Measurements from ENCODE around the gene ZNF609. TPM values are rescaled to one million over a fixed set of nuclear protein-coding genes. Genes with fewer than 3 reads are reported as not detected.
"Not testable (repeated sequence)": the region's sequence is repeated elsewhere in the genome, so short reads cannot be mapped to it uniquely, and the experiment has no call there.

The ZNF609 gene
- polyA plus RNA-seq, 1 donor (not counting 4 experiments of a cell fraction or from before 2014, with no cell fraction given), result 16.9 TPM

DNA sequence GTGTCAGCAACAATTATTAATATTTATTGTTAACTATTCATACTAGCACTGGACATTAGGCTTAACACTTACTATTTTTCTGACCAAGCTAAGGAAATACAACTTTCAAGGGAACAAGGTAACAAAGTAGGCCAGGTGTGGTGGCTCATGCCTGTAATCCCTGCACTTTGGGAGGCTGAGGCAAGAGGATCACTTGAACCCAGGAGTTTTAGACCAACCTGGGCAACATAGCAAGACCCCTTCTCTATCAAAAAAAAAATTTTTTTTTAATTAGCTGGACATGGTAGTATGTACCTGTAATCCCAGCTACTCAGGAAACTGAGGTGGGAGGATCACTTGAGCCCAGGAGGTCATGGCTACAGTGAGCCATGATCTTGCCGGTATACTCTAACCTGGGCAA lies 183.3 kb downstream of the ZNF609 start:
- DNase-seq (ENCODE audit: low read depth, low spot score) (no peak), FAIRE-seq (no peak)
- Histone ChIP-seq H4K20me1 (ENCODE audit: control insufficient read depth, extremely low read depth, insufficient read depth, low read length) (no peaks in the 10 kb centered on the region), H3K27ac (ENCODE audit: control insufficient read depth, insufficient read depth, low read length) (no peak overlapping the region), H3K9me1 (ENCODE audit: control insufficient read depth, extremely low read depth, insufficient read depth, low read length) (no peaks in the 10 kb centered on the region), H3K79me2 (ENCODE audit: control insufficient read depth, insufficient read depth, low read length) (peaks cover 2% of the 10 kb centered on the region), H3K9ac (ENCODE audit: control insufficient read depth, extremely low read depth, insufficient read depth, low read length) (no peak overlapping the region), H3K27me3 (ENCODE audit: control insufficient read depth, extremely low read depth, insufficient read depth, low read length) (no peaks in the 10 kb centered on the region), H3K9me3 (ENCODE audit: control insufficient read depth, low read depth, low read length) (no peaks in the 10 kb centered on the region), H3K4me3 (ENCODE audit: control insufficient read depth in 2 of 3, extremely low read depth in 1 of 3, insufficient read depth in 2 of 3, low read depth in 1 of 3, low read length in 3 of 3) (no peak overlapping the region), H3K4me2 (ENCODE audit: control insufficient read depth, extremely low read depth, insufficient read depth, low read depth, low read length) (no peak overlapping the region), H3K4me1 (ENCODE audit: control insufficient read depth, extremely low read depth, insufficient read depth, low read length) (peaks cover 2% of the 10 kb centered on the region), H3K36me3 (ENCODE audit: control insufficient read depth in 2 of 2, extremely low read depth in 1 of 2, insufficient read depth in 2 of 2, low read length in 2 of 2) (peaks cover 4 to 5% of the 10 kb centered on the region in 2 experiments), H2AFZ (ENCODE audit: control insufficient read depth, low read length) (no peak overlapping the region)
- dilution Hi-C loops (cut with MboI; ENCODE audit: extremely low pct_ligation_motif_present, low sequenced_read_pairs), result no loop called here
- TF ChIP-seq EZH2 (IDR thresholded peaks at IDR 0.05; ENCODE audit: low read length), result no peak
- TF ChIP-seq, protein P1, sequence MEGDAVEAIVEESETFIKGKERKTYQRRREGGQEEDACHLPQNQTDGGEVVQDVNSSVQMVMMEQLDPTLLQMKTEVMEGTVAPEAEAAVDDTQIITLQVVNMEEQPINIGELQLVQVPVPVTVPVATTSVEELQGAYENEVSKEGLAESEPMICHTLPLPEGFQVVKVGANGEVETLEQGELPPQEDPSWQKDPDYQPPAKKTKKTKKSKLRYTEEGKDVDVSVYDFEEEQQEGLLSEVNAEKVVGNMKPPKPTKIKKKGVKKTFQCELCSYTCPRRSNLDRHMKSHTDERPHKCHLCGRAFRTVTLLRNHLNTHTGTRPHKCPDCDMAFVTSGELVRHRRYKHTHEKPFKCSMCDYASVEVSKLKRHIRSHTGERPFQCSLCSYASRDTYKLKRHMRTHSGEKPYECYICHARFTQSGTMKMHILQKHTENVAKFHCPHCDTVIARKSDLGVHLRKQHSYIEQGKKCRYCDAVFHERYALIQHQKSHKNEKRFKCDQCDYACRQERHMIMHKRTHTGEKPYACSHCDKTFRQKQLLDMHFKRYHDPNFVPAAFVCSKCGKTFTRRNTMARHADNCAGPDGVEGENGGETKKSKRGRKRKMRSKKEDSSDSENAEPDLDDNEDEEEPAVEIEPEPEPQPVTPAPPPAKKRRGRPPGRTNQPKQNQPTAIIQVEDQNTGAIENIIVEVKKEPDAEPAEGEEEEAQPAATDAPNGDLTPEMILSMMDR (optimal IDR thresholded peaks at IDR 0.05 in 1 of 3, IDR thresholded peaks at IDR 0.05 in 1 of 3, conservative IDR thresholded peaks at IDR 0.05 in 1 of 3; ENCODE audit: extremely low read depth in 1 of 3, insufficient read depth in 2 of 3, low read length in 3 of 3), result no peak

DNA sequence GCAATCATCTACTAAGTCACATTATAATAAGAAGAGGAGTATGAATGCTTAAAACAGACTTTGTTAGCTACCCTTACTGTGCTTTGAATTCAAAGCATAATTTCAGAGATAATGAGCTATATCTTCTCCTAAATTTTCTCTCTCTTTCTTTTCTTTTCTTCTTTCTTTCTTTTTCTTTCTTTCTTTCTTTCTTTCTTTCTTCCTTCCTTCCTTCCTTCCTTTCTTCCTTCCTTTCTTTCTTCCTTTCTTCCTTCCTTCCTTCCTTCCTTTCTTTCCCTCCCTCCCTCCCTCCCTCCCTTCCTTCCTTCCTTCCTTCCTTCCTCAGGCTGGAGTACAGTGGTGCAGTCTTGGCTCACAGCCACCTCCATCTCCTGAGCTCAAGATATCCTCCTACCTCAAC lies 184.4 kb downstream of the ZNF609 start:
- H2AFZ ChIP-seq (ENCODE audit: control insufficient read depth, low read length); H3K9me3 ChIP-seq (ENCODE audit: control insufficient read depth, low read depth, low read length); H3K27ac ChIP-seq (ENCODE audit: control insufficient read depth, insufficient read depth, low read length); H3K79me2 ChIP-seq (ENCODE audit: control insufficient read depth, insufficient read depth, low read length); H3K36me3 ChIP-seq (ENCODE audit: control insufficient read depth in 2 of 2, extremely low read depth in 1 of 2, insufficient read depth in 2 of 2, low read length in 2 of 2); H3K4me2 ChIP-seq (ENCODE audit: control insufficient read depth, extremely low read depth, insufficient read depth, low read depth, low read length); H3K9ac ChIP-seq (ENCODE audit: control insufficient read depth, extremely low read depth, insufficient read depth, low read length); H4K20me1 ChIP-seq (ENCODE audit: control insufficient read depth, extremely low read depth, insufficient read depth, low read length); dilution Hi-C loops (cut with MboI; ENCODE audit: extremely low pct_ligation_motif_present, low sequenced_read_pairs); FAIRE-seq; H3K4me3 ChIP-seq (ENCODE audit: control insufficient read depth in 2 of 3, extremely low read depth in 1 of 3, insufficient read depth in 2 of 3, low read depth in 1 of 3, low read length in 3 of 3); H3K27me3 ChIP-seq (ENCODE audit: control insufficient read depth, extremely low read depth, insufficient read depth, low read length); H3K9me1 ChIP-seq (ENCODE audit: control insufficient read depth, extremely low read depth, insufficient read depth, low read length); H3K4me1 ChIP-seq (ENCODE audit: control insufficient read depth, extremely low read depth, insufficient read depth, low read length); DNase-seq (ENCODE audit: low read depth, low spot score): not testable (repeated sequence)

DNA sequence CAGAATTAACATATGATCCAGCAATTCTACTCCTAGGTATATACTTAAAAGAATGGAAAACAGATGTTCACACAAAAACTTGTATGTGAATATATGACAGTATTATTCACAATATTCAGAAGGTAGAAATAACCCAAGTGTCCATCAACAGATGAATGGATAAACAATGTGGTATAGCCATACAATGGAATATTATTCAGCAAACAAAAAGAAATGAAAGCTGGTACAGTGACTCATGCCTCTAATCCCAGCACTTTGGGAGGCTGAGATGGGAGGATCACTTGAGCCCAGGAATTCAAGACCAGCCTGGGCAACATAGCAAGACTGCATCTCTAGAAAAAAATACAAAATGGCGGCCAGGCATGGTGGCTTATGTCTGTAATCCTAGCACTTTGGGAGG lies 185.6 kb downstream of the ZNF609 start:
- H3K9ac ChIP-seq (ENCODE audit: control insufficient read depth, extremely low read depth, insufficient read depth, low read length), result no peak overlapping the region
- TF ChIP-seq, protein P1 (optimal IDR thresholded peaks at IDR 0.05 in 1 of 3, IDR thresholded peaks at IDR 0.05 in 1 of 3, conservative IDR thresholded peaks at IDR 0.05 in 1 of 3; ENCODE audit: extremely low read depth in 1 of 3, insufficient read depth in 2 of 3, low read length in 3 of 3), result no peak
- TF ChIP-seq EZH2 (IDR thresholded peaks at IDR 0.05; ENCODE audit: low read length), result no peak
- peaks cover under 1 to 4% of the 10 kb centered on the region in 2 experiments for H3K36me3 ChIP-seq (ENCODE audit: control insufficient read depth in 2 of 2, extremely low read depth in 1 of 2, insufficient read depth in 2 of 2, low read length in 2 of 2)
- H3K4me3 ChIP-seq (ENCODE audit: control insufficient read depth in 2 of 3, extremely low read depth in 1 of 3, insufficient read depth in 2 of 3, low read depth in 1 of 3, low read length in 3 of 3), result no peak overlapping the region
- H3K4me1 ChIP-seq (ENCODE audit: control insufficient read depth, extremely low read depth, insufficient read depth, low read length), result no peaks in the 10 kb centered on the region
- dilution Hi-C loops (cut with MboI; ENCODE audit: extremely low pct_ligation_motif_present, low sequenced_read_pairs), result no loop called here
- H3K4me2 ChIP-seq (ENCODE audit: control insufficient read depth, extremely low read depth, insufficient read depth, low read depth, low read length), result no peak overlapping the region
- no peaks in the 10 kb centered on the region for H3K27me3 ChIP-seq (ENCODE audit: control insufficient read depth, extremely low read depth, insufficient read depth, low read length)
- no peaks in the 10 kb centered on the region for H3K79me2 ChIP-seq (ENCODE audit: control insufficient read depth, insufficient read depth, low read length)
- H2AFZ ChIP-seq (ENCODE audit: control insufficient read depth, low read length), result no peak overlapping the region
- no peak overlapping the region for H3K27ac ChIP-seq (ENCODE audit: control insufficient read depth, insufficient read depth, low read length)
- no peaks in the 10 kb centered on the region for H3K9me1 ChIP-seq (ENCODE audit: control insufficient read depth, extremely low read depth, insufficient read depth, low read length)
- H3K9me3 ChIP-seq (ENCODE audit: control insufficient read depth, low read depth, low read length), result no peaks in the 10 kb centered on the region
- no peaks in the 10 kb centered on the region for H4K20me1 ChIP-seq (ENCODE audit: control insufficient read depth, extremely low read depth, insufficient read depth, low read length)
- no peak for FAIRE-seq
- DNase-seq (ENCODE audit: low read depth, low spot score), result no peak
